ENCODE data around the gene MSMB. TPM values are rescaled to one million over a fixed set of nuclear protein-coding genes. Genes with fewer than 3 reads are reported as not detected.

MSMB gene
- total RNA-seq, 1 donor from 2014 or later: not detected

DNA sequence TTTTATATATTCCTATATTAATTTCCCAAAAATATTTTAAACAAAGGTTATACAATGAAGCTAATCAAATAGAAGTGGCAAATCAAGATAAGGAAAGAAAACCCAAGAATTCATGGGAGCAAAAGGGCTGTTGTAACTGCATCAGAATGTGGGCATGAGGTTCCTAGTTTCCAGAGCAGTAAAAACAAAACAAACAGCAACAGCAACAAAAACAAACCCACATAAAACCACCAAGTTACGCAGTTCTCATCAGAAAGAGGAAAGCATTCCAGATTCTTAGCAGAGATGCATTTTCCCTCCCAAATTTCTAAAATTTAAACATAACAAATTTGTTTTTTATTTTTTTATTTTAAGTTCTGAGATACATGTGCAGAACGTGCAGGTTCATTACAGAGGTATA, 34.8 kb upstream of the MSMB start:
- TF ChIP-seq, protein P1, sequence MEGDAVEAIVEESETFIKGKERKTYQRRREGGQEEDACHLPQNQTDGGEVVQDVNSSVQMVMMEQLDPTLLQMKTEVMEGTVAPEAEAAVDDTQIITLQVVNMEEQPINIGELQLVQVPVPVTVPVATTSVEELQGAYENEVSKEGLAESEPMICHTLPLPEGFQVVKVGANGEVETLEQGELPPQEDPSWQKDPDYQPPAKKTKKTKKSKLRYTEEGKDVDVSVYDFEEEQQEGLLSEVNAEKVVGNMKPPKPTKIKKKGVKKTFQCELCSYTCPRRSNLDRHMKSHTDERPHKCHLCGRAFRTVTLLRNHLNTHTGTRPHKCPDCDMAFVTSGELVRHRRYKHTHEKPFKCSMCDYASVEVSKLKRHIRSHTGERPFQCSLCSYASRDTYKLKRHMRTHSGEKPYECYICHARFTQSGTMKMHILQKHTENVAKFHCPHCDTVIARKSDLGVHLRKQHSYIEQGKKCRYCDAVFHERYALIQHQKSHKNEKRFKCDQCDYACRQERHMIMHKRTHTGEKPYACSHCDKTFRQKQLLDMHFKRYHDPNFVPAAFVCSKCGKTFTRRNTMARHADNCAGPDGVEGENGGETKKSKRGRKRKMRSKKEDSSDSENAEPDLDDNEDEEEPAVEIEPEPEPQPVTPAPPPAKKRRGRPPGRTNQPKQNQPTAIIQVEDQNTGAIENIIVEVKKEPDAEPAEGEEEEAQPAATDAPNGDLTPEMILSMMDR (IDR thresholded peaks at IDR 0.05): no peak
- Mint-ChIP-seq H3K4me3 (no peak overlapping the region), H3K4me1 (peaks cover 15% of the 10 kb centered on the region), H3K27ac (no peak overlapping the region), H3K27me3 (no peaks in the 10 kb centered on the region), H3K36me3 (ENCODE audit: low read depth) (no peaks in the 10 kb centered on the region), H3K9me3 (no peaks in the 10 kb centered on the region)
- ChIA-PET CTCF (no interaction called here), POLR2A (no interaction called here)
- DNase-seq (no peak), ATAC-seq (ENCODE audit: low read depth) (no peak)
- intact Hi-C loops (cut with micrococcal nuclease): no loop called here

DNA sequence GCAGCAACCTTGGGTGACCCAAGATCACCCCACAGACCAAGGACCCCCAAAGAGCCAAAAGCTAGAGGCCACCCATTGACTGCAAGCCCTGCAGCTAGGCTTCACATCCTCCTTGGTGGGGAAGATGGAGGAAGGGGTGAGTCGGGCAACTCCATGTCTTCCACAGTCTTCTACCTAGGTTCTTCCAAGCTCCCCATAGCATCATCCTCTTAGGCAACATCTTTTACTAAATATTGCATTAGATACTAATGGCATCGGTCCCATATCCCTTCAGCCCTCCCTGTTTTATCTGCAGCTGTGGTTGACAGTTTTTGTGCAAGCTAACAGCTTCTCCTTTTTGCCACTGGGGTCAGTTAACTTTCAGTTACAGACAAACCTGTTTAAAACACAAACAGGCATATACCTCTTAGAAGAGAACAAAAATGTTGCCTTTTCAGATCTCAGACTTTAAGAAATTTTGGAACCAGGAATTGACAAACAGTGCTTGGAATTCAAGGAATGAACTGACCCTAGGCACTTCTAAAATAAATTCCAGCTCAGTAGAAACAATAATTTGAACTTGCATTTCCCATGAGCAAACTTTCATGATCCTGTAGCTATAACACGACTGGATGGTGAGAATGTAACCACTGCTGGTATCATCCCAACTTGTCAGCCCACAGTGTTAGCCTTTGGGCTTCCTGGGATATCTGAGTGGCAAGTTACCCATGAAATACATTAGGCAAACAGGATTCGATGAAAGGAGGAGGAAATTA, 33.9 kb upstream of the MSMB start:
- ChIA-PET CTCF (no interaction called here), POLR2A (no interaction called here)
- intact Hi-C loops (cut with micrococcal nuclease): no loop called here
- no peaks in the 10 kb centered on the region for H3K27me3 Mint-ChIP-seq
- ATAC-seq (ENCODE audit: low read depth) (no peak), DNase-seq (no peak)
- no peaks in the 10 kb centered on the region for H3K9me3 Mint-ChIP-seq
- no peak overlapping the region for H3K27ac Mint-ChIP-seq
- no peak overlapping the region for H3K4me3 Mint-ChIP-seq
- H3K36me3 Mint-ChIP-seq (ENCODE audit: low read depth): no peaks in the 10 kb centered on the region
- peaks cover 15% of the 10 kb centered on the region for H3K4me1 Mint-ChIP-seq
- TF ChIP-seq, protein P1 (IDR thresholded peaks at IDR 0.05): no peak

DNA sequence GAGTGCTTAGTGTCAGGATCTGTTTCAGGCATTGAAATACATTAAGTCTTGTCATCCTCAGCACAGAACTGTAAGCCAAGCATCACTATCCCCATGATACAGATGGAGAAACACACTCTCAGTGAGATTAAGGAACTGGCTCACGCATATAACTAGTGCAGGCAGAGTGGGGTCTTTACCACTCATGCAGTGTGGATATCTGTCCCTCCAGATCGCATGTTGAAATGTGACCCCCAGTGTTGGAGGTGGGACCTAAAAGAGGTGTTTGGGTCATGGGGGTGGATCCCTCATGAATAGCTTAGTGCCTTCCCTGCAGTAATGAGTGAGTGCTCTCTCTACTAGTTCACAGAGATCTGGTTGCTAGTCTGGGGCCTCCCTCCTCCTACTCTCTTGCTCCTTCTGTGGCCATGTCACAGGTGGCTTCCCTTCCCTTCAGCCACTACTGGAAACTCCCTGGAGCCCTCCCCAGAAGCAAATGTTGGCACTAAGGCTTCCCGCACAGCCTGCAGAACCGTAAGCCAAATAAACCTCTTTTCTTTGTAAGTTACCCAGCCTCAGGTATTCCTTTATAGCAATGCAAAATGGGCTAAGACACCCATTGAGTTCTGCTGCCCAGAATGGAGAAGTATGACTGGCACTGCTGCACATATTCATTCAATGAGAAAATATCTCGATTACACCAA, 31.8 kb upstream of the MSMB start:
- POLR2A ChIA-PET: no interaction called here
- intact Hi-C loops (cut with micrococcal nuclease): no loop called here
- H3K36me3 Mint-ChIP-seq (ENCODE audit: low read depth): no peaks in the 10 kb centered on the region
- no peaks in the 10 kb centered on the region for H3K9me3 Mint-ChIP-seq
- no peaks in the 10 kb centered on the region for H3K27me3 Mint-ChIP-seq
- no peak overlapping the region for H3K4me3 Mint-ChIP-seq
- CTCF ChIA-PET: no interaction called here
- TF ChIP-seq, protein P1 (IDR thresholded peaks at IDR 0.05): no peak
- no peak overlapping the region for H3K27ac Mint-ChIP-seq
- peaks cover 14% of the 10 kb centered on the region for H3K4me1 Mint-ChIP-seq
- ATAC-seq (ENCODE audit: low read depth): no peak
- DNase-seq: no peak

DNA sequence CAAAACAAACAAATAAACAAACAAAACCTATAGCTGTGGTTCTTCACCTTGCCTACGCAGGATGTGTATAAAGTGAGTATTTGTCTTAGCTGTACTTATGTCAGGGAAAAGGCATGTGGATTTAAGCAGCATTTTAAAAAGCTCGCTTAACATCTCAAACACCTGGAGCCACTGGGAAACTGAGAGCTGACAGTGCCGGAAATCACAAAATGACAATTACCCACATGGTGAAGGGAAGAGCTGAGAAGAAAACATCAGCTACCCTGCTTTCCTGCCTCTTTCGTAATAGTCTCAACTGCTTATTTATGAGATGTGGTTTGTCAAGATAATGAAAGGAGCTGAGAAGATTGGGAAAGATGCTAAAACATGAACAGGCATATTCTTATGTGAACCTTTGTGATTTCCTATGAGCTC, 31.1 kb upstream of the MSMB start:
- H3K9me3 Mint-ChIP-seq: no peaks in the 10 kb centered on the region
- ChIA-PET CTCF (no interaction called here), POLR2A (no interaction called here)
- peaks cover 13% of the 10 kb centered on the region for H3K4me1 Mint-ChIP-seq
- H3K27ac Mint-ChIP-seq: no peak overlapping the region
- DNase-seq (no peak), ATAC-seq (ENCODE audit: low read depth) (no peak)
- intact Hi-C loops (cut with micrococcal nuclease): no loop called here
- no peaks in the 10 kb centered on the region for H3K27me3 Mint-ChIP-seq
- H3K4me3 Mint-ChIP-seq: no peak overlapping the region
- no peaks in the 10 kb centered on the region for H3K36me3 Mint-ChIP-seq (ENCODE audit: low read depth)
- TF ChIP-seq, protein P1 (IDR thresholded peaks at IDR 0.05): no peak

DNA sequence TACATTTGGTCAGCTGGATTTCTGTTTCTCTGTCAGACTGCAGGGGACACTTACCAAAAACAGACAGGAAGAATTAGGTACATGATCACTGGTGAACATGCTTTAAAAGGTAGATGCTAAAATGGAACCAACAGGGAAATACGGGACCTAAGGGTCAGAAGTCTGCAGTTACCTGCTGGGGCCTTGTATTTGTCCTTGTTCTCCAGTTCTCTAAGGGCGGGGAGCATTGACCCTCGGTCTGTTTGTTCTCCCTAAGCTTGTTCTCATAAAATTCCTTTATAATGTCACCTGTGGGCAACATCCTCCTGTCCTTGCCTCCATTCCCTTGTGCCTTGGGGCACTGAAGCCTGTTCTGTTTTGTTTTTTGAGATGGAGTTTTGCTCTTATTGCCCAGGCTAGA, 29.8 kb upstream of the MSMB start:
- TF ChIP-seq, protein P1 (IDR thresholded peaks at IDR 0.05): no peak
- H3K4me3 Mint-ChIP-seq: no peak overlapping the region
- ATAC-seq (ENCODE audit: low read depth) (no peak), DNase-seq (no peak)
- H3K36me3 Mint-ChIP-seq (ENCODE audit: low read depth): no peaks in the 10 kb centered on the region
- H3K9me3 Mint-ChIP-seq: no peaks in the 10 kb centered on the region
- intact Hi-C loops (cut with micrococcal nuclease): no loop called here
- no peaks in the 10 kb centered on the region for H3K27me3 Mint-ChIP-seq
- ChIA-PET CTCF (no interaction called here), POLR2A (no interaction called here)
- no peak overlapping the region for H3K27ac Mint-ChIP-seq
- peaks cover 13% of the 10 kb centered on the region for H3K4me1 Mint-ChIP-seq
